ENCODE data around the gene PLEKHA7. TPM values are rescaled to one million over a fixed set of nuclear protein-coding genes. Genes with fewer than 3 reads are reported as not detected.

PLEKHA7 gene
- polyA plus RNA-seq, 1 of the 3 experiments (the other 2 are of a cell fraction): 0.12 TPM

- TF ChIP-seq SMC3 (IDR thresholded peaks at IDR 0.05; ENCODE audit: low read depth, low read length) (peak; percentile 63), POLR2AphosphoS5 (IDR thresholded peaks at IDR 0.05; ENCODE audit: low read depth, low read length) (no peak), RFX5 (IDR thresholded peaks at IDR 0.05; ENCODE audit: low read length) (no peak), MAX (IDR thresholded peaks at IDR 0.05; ENCODE audit: low read depth) (no peak), YY1 (IDR thresholded peaks at IDR 0.05; ENCODE audit: low read depth) (no peak), FOSL2 (IDR thresholded peaks at IDR 0.05; ENCODE audit: borderline replicate concordance, low read depth) (no peak), RAD21 (IDR thresholded peaks at IDR 0.05; ENCODE audit: low read length) (peak; percentile 68), GATA2 (CRISPR knock-in tag; IDR thresholded peaks at IDR 0.05) (no peak), JUND (IDR thresholded peaks at IDR 0.05) (no peak), CTCF (IDR thresholded peaks at IDR 0.05) (peak; percentile 76), TCF12 (IDR thresholded peaks at IDR 0.05) (no peak)
Measured at GRCh38 chr11:16935518-16936302, 78.5 kb downstream of the PLEKHA7 start (continued).

- no peak for DNase-seq
- POLR2A ChIA-PET: no interaction called here
- Histone ChIP-seq H2AFZ (ENCODE audit: low read depth) (no peak overlapping the region), H3K9me2 (no peaks in the 10 kb centered on the region), H3K4me3 (ENCODE audit: low read depth in 2 of 2, low read length in 1 of 2) (no peak overlapping the region), H3K9ac (no peak overlapping the region), H3K4me2 (no peak overlapping the region), H3K79me2 (ENCODE audit: insufficient read depth) (no peaks in the 10 kb centered on the region), H3K27me3 (ENCODE audit: insufficient read depth) (0 out of 2 replicates have a peak, but pooled peaks cover 10% of the 10 kb centered on the region), H3K4me1 (ENCODE audit: control insufficient read depth in 1 of 2, insufficient read depth in 2 of 2, low read depth in 1 of 2, low read length in 1 of 2) (peaks cover 0 to 3% of the 10 kb centered on the region in 2 experiments; a peak in 1 of 4 replicates), H4K20me1 (ENCODE audit: insufficient read depth) (no peaks in the 10 kb centered on the region), H3F3A (replicated peaks; ENCODE audit: insufficient read depth) (no peaks in the 10 kb centered on the region), H3K27ac (ENCODE audit: low read depth in 2 of 2, low read length in 1 of 2) (no peak overlapping the region), H3K9me3 (no peaks in the 10 kb centered on the region), H3K36me3 (replicated peaks in 1 of 2; ENCODE audit: control insufficient read depth in 1 of 2, insufficient read depth in 2 of 2, low read length in 1 of 2) (no peaks in the 10 kb centered on the region)
- CTCF ChIA-PET: interaction anchor here (0.6 to 2.3 kb wide), 7 partner anchors 12 to 1460 kb away, joined by 3 to 6 read pairs (median 3); no protein-coding TSS in a partner anchor
- TF ChIP-seq SIN3A (IDR thresholded peaks at IDR 0.05; ENCODE audit: borderline replicate concordance, low read depth, low read length) (no peak), USF1 (IDR thresholded peaks at IDR 0.05; ENCODE audit: borderline replicate concordance, low read depth) (no peak), MEF2A (IDR thresholded peaks at IDR 0.05; ENCODE audit: borderline replicate concordance, low read depth) (no peak)
- WGBS (ENCODE audit: low lambda C conversion rate): 69% methylated on average over 8 of the region's 8 CpGs
Measured at GRCh38 chr11:16933756-16934603, 80.2 kb downstream of the PLEKHA7 start.
